GM10266 (cell line): ENCODE data around the gene NEBL.

ENCODE experiments used
- DNase-seq: peaks from one replicate; pipeline ENCODE4 v3.0.0; 2012; ENCODE audit errors: extremely low spot score
- CTCF ChIP-seq: IDR thresholded peaks from 2 replicates; pipeline ENCODE4 v1.5.1; 2012; ENCODE audit warnings: mild to moderate bottlenecking, low read depth; ENCODE audit not compliant: control insufficient read depth, insufficient read depth; ENCODE audit errors: missing control alignments

The NEBL gene

GRCh38 chr10:20935301-20935700 lies 38.2 kb upstream of the NEBL start:
- DNase-seq = no peak
- TF ChIP-seq CTCF = no peak

- TF ChIP-seq CTCF = no peak
- DNase-seq = no peak
These were observed 36.6 kb upstream of the NEBL start for GRCh38 chr10:20933705-20934104.

GRCh38 chr10:20932606-20933126 lies 35.6 kb upstream of the NEBL start:
- TF ChIP-seq CTCF = no peak
- no peak for DNase-seq

- DNase-seq = no peak
These were observed 34.2 kb upstream of the NEBL start for GRCh38 chr10:20931156-20931795.

GRCh38 chr10:20927456-20927855 lies 30.3 kb upstream of the NEBL start:
- TF ChIP-seq CTCF = no peak
- DNase-seq = no peak

More at GRCh38 chr10:20931156-20931795, 34.2 kb upstream of the NEBL start:
- no peak for TF ChIP-seq CTCF

GRCh38 chr10:20922451-20922850 lies 25.3 kb upstream of the NEBL start:
- no peak for TF ChIP-seq CTCF
- no peak for DNase-seq

GRCh38 chr10:20922033-20922432 lies 24.9 kb upstream of the NEBL start:
- TF ChIP-seq CTCF = no peak
- DNase-seq = no peak
